Tibial artery (tissue), 4 donors: ENCODE measurements around the gene PAQR8.

Experiments
- DNase-seq, 2 donors: peaks; one replicate each; pipeline ENCODE4 v3.0.0-alpha.2; 2019
- H3K27ac ChIP-seq, 2 donors: fragments of 200-600 bp; sonication (generic) in 1 of 2; 1 replicate in 1 of 2; 2 replicates in 1 of 2; pipeline ENCODE4 v1.5.1; 2018 to 2019; ENCODE audit warnings: mild to moderate bottlenecking in 1 of 2
- H3K27me3 ChIP-seq, 2 donors: fragments of 200-600 bp; sonication (generic) in 1 of 2; one replicate each; pipeline versions ENCODE4 v1.5.1 to v1.6.0; 2016 to 2019
- H3K36me3 ChIP-seq, 3 donors: fragments of 200-600 bp; sonication (generic) in 2 of 3; one replicate each; pipeline ENCODE4 v1.5.1; 2016 to 2019; ENCODE audit warnings: mild to moderate bottlenecking in 2 of 3
- H3K4me1 ChIP-seq, 4 donors: fragments of 200-600 bp; sonication (generic) in 2 of 4; 1 replicate in 3 of 4; 2 replicates in 1 of 4; pipeline ENCODE4 v1.5.1; 2016 to 2019
- H3K4me3 ChIP-seq, 2 donors: fragments of 200-600 bp; sonication (generic) in 1 of 2; 1 replicate in 1 of 2; 2 replicates in 1 of 2; pipeline ENCODE4 v1.5.1; 2018 to 2019; ENCODE audit warnings: mild to moderate bottlenecking in 2 of 2
- H3K9me3 ChIP-seq, 3 donors: fragments of 200-600 bp; sonication (generic) in 1 of 3; one replicate each; pipeline ENCODE4 v1.5.1; 2016 to 2019
- intact Hi-C: fragments of 100-400 bp; cut with DNase I; formaldehyde crosslinking; loops from one replicate; pipeline ENCODE4 v1.15.0; 2023; ENCODE audit warnings: low total_unique reads
- TF ChIP-seq, protein P1 (sequence below), 2 experiments: fragments of 200-600 bp in 1 of 2; fragments of 450-650 bp in 1 of 2; IDR thresholded peaks; one replicate each; pipeline ENCODE4 v1.5.1; 2017 to 2019; ENCODE audit warnings: antibody characterized with exemption in 2 of 2, mild to moderate bottlenecking in 1 of 2, moderate library complexity in 1 of 2

PAQR8 gene

GRCh38 chr6:52371656-52372191 lies 9.8 kb downstream of the PAQR8 start:
- no peak for DNase-seq
- intact Hi-C loops: no loop called here
- H3K4me3 ChIP-seq: no peak overlapping the region
- H3K27ac ChIP-seq: no peak overlapping the region
- H3K4me1 ChIP-seq: no peaks in the 10 kb centered on the region
- H3K27me3 ChIP-seq: no peaks in the 10 kb centered on the region
- no peaks in the 10 kb centered on the region for H3K9me3 ChIP-seq
- TF ChIP-seq, protein P1, sequence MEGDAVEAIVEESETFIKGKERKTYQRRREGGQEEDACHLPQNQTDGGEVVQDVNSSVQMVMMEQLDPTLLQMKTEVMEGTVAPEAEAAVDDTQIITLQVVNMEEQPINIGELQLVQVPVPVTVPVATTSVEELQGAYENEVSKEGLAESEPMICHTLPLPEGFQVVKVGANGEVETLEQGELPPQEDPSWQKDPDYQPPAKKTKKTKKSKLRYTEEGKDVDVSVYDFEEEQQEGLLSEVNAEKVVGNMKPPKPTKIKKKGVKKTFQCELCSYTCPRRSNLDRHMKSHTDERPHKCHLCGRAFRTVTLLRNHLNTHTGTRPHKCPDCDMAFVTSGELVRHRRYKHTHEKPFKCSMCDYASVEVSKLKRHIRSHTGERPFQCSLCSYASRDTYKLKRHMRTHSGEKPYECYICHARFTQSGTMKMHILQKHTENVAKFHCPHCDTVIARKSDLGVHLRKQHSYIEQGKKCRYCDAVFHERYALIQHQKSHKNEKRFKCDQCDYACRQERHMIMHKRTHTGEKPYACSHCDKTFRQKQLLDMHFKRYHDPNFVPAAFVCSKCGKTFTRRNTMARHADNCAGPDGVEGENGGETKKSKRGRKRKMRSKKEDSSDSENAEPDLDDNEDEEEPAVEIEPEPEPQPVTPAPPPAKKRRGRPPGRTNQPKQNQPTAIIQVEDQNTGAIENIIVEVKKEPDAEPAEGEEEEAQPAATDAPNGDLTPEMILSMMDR (IDR thresholded peaks at IDR 0.05): no peak
- no peaks in the 10 kb centered on the region for H3K36me3 ChIP-seq

DNA sequence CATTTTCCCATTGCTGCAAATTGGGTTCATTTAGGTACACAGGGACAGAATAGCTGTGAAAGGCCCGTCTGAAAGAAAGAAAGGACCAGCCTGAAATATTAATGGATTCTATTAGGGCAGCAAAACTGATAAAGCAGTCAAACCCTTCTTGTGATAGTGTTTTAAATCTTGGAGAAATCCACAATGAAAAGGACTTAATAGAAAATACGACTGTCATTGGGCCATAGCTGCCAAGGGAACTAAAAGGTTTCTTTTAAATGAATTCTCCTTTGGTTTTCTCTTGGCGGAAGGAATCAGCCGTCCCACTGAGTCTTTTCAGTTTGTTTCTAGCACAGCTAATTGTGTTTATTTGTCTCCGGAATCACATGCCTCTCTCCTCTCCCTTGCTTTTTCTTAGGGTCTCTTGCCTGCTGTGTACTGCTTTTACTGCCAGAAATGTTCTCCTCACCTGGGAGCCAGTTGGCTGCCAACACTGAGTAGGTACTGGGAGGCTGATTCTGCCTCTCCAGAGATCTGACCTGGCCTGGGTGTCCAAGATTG lies 11.3 kb downstream of the PAQR8 start:
- H3K4me3 ChIP-seq: no peak overlapping the region
- DNase-seq: no peak
- H3K9me3 ChIP-seq: no peaks in the 10 kb centered on the region
- no peaks in the 10 kb centered on the region for H3K36me3 ChIP-seq
- no peaks in the 10 kb centered on the region for H3K4me1 ChIP-seq
- intact Hi-C loops: no loop called here
- H3K27ac ChIP-seq: no peak overlapping the region
- TF ChIP-seq, protein P1 (IDR thresholded peaks at IDR 0.05): no peak
- H3K27me3 ChIP-seq: no peaks in the 10 kb centered on the region

DNA sequence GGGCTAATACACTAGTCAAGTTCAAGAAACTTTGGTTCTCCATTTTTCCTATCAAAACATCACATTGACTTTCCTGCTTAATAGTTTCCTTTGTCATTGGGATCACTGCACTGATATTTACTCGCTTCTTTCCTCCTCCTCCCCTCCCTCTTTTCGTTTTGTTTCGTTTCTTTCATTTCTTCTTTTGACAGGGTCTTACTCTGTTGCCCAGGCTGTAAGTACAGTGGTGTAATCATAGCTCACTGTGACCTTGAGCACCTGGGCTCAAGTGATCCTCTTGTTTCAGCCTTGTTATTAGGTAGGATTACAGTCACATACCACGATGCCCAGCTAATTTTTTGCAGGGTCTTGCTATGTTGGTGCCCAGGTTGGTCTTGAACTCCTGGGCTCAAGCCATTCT lies 12.3 kb downstream of the PAQR8 start:
- Histone ChIP-seq H3K4me3 (no peak overlapping the region), H3K9me3 (no peaks in the 10 kb centered on the region), H3K27ac (no peak overlapping the region), H3K36me3 (no peaks in the 10 kb centered on the region), H3K4me1 (no peaks in the 10 kb centered on the region), H3K27me3 (no peaks in the 10 kb centered on the region)
- no peak for DNase-seq
- TF ChIP-seq, protein P1 (IDR thresholded peaks at IDR 0.05): no peak
- intact Hi-C loops: no loop called here

- Histone ChIP-seq H3K27me3 (no peaks in the 10 kb centered on the region), H3K4me1 (no peaks in the 10 kb centered on the region), H3K4me3 (no peak overlapping the region), H3K9me3 (no peaks in the 10 kb centered on the region), H3K27ac (no peak overlapping the region), H3K36me3 (no peaks in the 10 kb centered on the region)
- TF ChIP-seq, protein P1 (IDR thresholded peaks at IDR 0.05): no peak
- intact Hi-C loops: no loop called here
- no peak for DNase-seq
Observed at GRCh38 chr6:52375780-52376556, 14.0 kb downstream of the PAQR8 start.

- Histone ChIP-seq H3K36me3 (no peaks in the 10 kb centered on the region), H3K27me3 (no peaks in the 10 kb centered on the region), H3K4me1 (no peaks in the 10 kb centered on the region), H3K4me3 (no peak overlapping the region), H3K9me3 (no peaks in the 10 kb centered on the region), H3K27ac (no peak overlapping the region)
- TF ChIP-seq, protein P1 (IDR thresholded peaks at IDR 0.05): no peak
- DNase-seq: no peak
- intact Hi-C loops: no loop called here
Observed at GRCh38 chr6:52376763-52377162, 14.8 kb downstream of the PAQR8 start.
